ENCODE results near the gene LDLRAP1.

GRCh38 chr1:25577134-25577920, 33.9 kb downstream of the LDLRAP1 start:
- no peak for TF ChIP-seq EZH2 (IDR thresholded peaks at IDR 0.05; ENCODE audit: insufficient read depth, poor library complexity, severe bottlenecking)
- TF ChIP-seq EZH2phosphoT487 (IDR thresholded peaks at IDR 0.05; ENCODE audit: insufficient read depth, low read depth): no peak

Data from GM23248 (cell line).